B cell (primary cell): ENCODE measurements around the gene PITPNM3. TPM values are rescaled to one million over a fixed set of nuclear protein-coding genes. Genes with fewer than 3 reads are reported as not detected.

Experiments used
- ATAC-seq: fragments of 200-7000 bp; cut with Tn5 transposase; one replicate; pipeline ENCODE4 v1.10.0; 2021; ENCODE audit warnings: low read depth, mild to moderate bottlenecking, moderate number of reproducible peaks, moderate library complexity
- CTCF ChIA-PET: fragments of 350-600 bp; sonication (Branson Sonifier 250); formaldehyde crosslinking; loops from one replicate; lab custom pipeline; 2021; ENCODE audit warnings: antibody characterized with exemption, inconsistent platforms; lab: Charles Lee
- POLR2A ChIA-PET: fragments of 350-600 bp; sonication (Branson Sonifier 250); formaldehyde crosslinking; loops from one replicate; lab custom pipeline; 2021; ENCODE audit warnings: antibody characterized with exemption; lab: Charles Lee
- DNase-seq: peaks from one replicate; pipeline ENCODE4 v3.0.0; 2013
- H2AFZ ChIP-seq: 2 replicates; pipeline ENCODE4 v1.6.1; 2012; ENCODE audit warnings: mild to moderate bottlenecking, low read depth, low read length; ENCODE audit not compliant: insufficient read depth, poor library complexity, severe bottlenecking
- H3K27ac ChIP-seq, 2 donors: 1 replicate in 1 of 2; 2 replicates in 1 of 2; pipeline ENCODE4 v1.5.1; 2012 to 2013; ENCODE audit warnings: low read length in 2 of 2, mild to moderate bottlenecking in 2 of 2, moderate library complexity in 1 of 2
- H3K27me3 ChIP-seq, 4 experiments: fragments of 200-600 bp in 1 of 4; sonication (generic) in 1 of 4; replicated peaks in 1 of 4; 1 replicate in 2 of 4; 2 replicates in 2 of 4; pipeline versions ENCODE4 v1.6.1 to v1.7.0; 2013 to 2016; ENCODE audit warnings: low read length in 3 of 4, mild to moderate bottlenecking in 2 of 4, mixed read lengths in 1 of 4, moderate library complexity in 1 of 4; ENCODE audit not compliant: insufficient read depth in 4 of 4, control insufficient read depth in 3 of 4; ENCODE audit errors: control extremely low read depth in 1 of 4
- H3K36me3 ChIP-seq, 2 experiments: replicated peaks in 1 of 2; 1 replicate in 1 of 2; 2 replicates in 1 of 2; pipeline versions ENCODE4 v1.6.1 to v1.7.1; 2013; ENCODE audit warnings: low read length in 1 of 2; ENCODE audit not compliant: insufficient read depth in 2 of 2, control insufficient read depth in 1 of 2; ENCODE audit errors: control extremely low read depth in 1 of 2, extremely low read depth in 1 of 2
- H3K4me1 ChIP-seq, 2 donors: fragments of 200-600 bp in 1 of 2; sonication (generic) in 1 of 2; 1 replicate in 1 of 2; 2 replicates in 1 of 2; pipeline versions ENCODE4 v1.5.1 to v1.6.1; 2013 to 2017; ENCODE audit warnings: low read length in 2 of 2; ENCODE audit not compliant: control insufficient read depth in 2 of 2, insufficient read depth in 2 of 2
- H3K4me2 ChIP-seq: replicated peaks from 2 replicates; pipeline ENCODE3; 2012; ENCODE audit warnings: mild to moderate bottlenecking, low read depth, low read length; ENCODE audit not compliant: poor library complexity, severe bottlenecking
- H3K4me3 ChIP-seq, 5 experiments: fragments of 200-600 bp in 1 of 5; sonication (generic) in 1 of 5; 1 replicate in 3 of 5; 2 replicates in 2 of 5; pipeline versions ENCODE4 v1.5.1 to v1.7.0; 2011 to 2016; ENCODE audit warnings: low read length in 4 of 5, mild to moderate bottlenecking in 4 of 5, low read depth in 2 of 5, control low read depth in 1 of 5, moderate library complexity in 1 of 5; ENCODE audit not compliant: insufficient read depth in 1 of 5; ENCODE audit errors: control extremely low read depth in 1 of 5, extremely low read depth in 1 of 5
- H3K79me2 ChIP-seq: fragments of 200-600 bp; sonication (generic); one replicate; pipeline ENCODE4 v1.6.0; 2016; ENCODE audit warnings: low read length; ENCODE audit not compliant: control insufficient read depth, insufficient read depth
- H3K9ac ChIP-seq: fragments of 200-600 bp; sonication (generic); 2 replicates; pipeline ENCODE4 v1.6.1; 2017; ENCODE audit warnings: mild to moderate bottlenecking, low read length, moderate library complexity
- H3K9me3 ChIP-seq, 3 donors: one replicate each; pipeline versions ENCODE4 v1.6.1 to v1.7.1; 2013; ENCODE audit warnings: low read length in 2 of 3; ENCODE audit not compliant: control insufficient read depth in 2 of 3, insufficient read depth in 1 of 3; ENCODE audit errors: control extremely low read depth in 1 of 3
- H4K20me1 ChIP-seq: 2 replicates; pipeline ENCODE4 v1.6.0; 2012; ENCODE audit warnings: mild to moderate bottlenecking, low read length; ENCODE audit not compliant: insufficient read depth, control insufficient read depth, poor library complexity, severe bottlenecking
- H3K27ac Mint-ChIP-seq: one replicate; pipeline ENCODE4 v1.8.0; 2021; ENCODE audit warnings: mixed read lengths
- H3K27me3 Mint-ChIP-seq: one replicate; pipeline ENCODE4 v1.8.0; 2021; ENCODE audit warnings: mixed read lengths
- H3K4me1 Mint-ChIP-seq: one replicate; pipeline ENCODE4 v1.8.0; 2021; ENCODE audit warnings: mixed read lengths
- H3K4me3 Mint-ChIP-seq: one replicate; pipeline ENCODE4 v1.8.0; 2021; ENCODE audit warnings: mixed read lengths
- H3K9me3 Mint-ChIP-seq: one replicate; pipeline ENCODE4 v1.8.0; 2022; ENCODE audit warnings: mixed read lengths; ENCODE audit not compliant: insufficient read depth
- CTCF ChIP-seq: fragments of 200-600 bp; IDR thresholded peaks from one replicate; pipeline ENCODE4 v1.8.0; 2022; ENCODE audit warnings: antibody characterized with exemption, mild to moderate bottlenecking
- EZH2 ChIP-seq: IDR thresholded peaks from 2 replicates; pipeline ENCODE4 v1.6.1; 2012; ENCODE audit warnings: borderline replicate concordance, low read depth, mild to moderate bottlenecking, moderate library complexity, low read length; ENCODE audit not compliant: insufficient read depth, poor library complexity, severe bottlenecking
- WGBS: methylation state at CpG from one replicate; pipeline ENCODE4 v1.1.5; 2013; ENCODE audit warnings: missing lambda C conversion rate; ENCODE audit not compliant: insufficient coverage; 5-methylcytosine and 5-hydroxymethylcytosine counted together
- intact Hi-C: fragments of 100-400 bp; cut with micrococcal nuclease; formaldehyde crosslinking; loops from one replicate; pipeline ENCODE4 v1.10.0; 2022
- polyA plus RNA-seq: library from polyadenylated mRNA; depleted of rRNA; stranded (reverse); fragments of >200 nt; gene quantifications from 2 replicates; pipeline ENCODE4 v1.2.3, GENCODE V29; 2012
- total RNA-seq, 2 donors: library from RNA; stranded (reverse); fragments of 120-200 nt in 1 of 2; gene quantifications; 1 replicate in 1 of 2; 2 replicates in 1 of 2; pipeline versions ENCODE4 v1.2.3 to v1.2.4, GENCODE V29; 2013 to 2022

Gene PITPNM3
- total and polyA plus RNA-seq, 2 donors (not counting 1 experiment from before 2014, with no cell fraction given), result 0.31 to 0.49 TPM

- no peak overlapping the region for H3K9ac ChIP-seq
- WGBS, result 93% methylated on average over 5 of the region's 6 CpGs
- H4K20me1 ChIP-seq, result no peaks in the 10 kb centered on the region
- Mint-ChIP-seq H3K4me1 (peaks cover 26% of the 10 kb centered on the region), H3K27ac (no peak overlapping the region), H3K9me3 (no peaks in the 10 kb centered on the region), H3K4me3 (no peak overlapping the region), H3K27me3 (no peaks in the 10 kb centered on the region)
- ATAC-seq, result no peak
- no peak for DNase-seq
- peaks cover under 1 to 10% of the 10 kb centered on the region in 2 donors for H3K4me1 ChIP-seq
- intact Hi-C loops, result no loop called here
- no peaks in the 10 kb centered on the region for H3K36me3 ChIP-seq
- H3K9me3 ChIP-seq, result no peaks in the 10 kb centered on the region
- TF ChIP-seq CTCF (no peak), EZH2 (no peak)
- ChIA-PET CTCF (no interaction called here), POLR2A (no interaction called here)
- H3K27ac ChIP-seq, result no peak overlapping the region
- H2AFZ ChIP-seq, result no peak overlapping the region
- no peak overlapping the region for H3K4me3 ChIP-seq
- H3K79me2 ChIP-seq, result no peaks in the 10 kb centered on the region
- H3K27me3 ChIP-seq, result no peaks in the 10 kb centered on the region
- no peak overlapping the region for H3K4me2 ChIP-seq
Measured at GRCh38 chr17:6448473-6448872, 107.9 kb downstream of the PITPNM3 start.

GRCh38 chr17:6446516-6447100, 109.7 kb downstream of the PITPNM3 start:
- no peak for DNase-seq
- no peaks in the 10 kb centered on the region for H4K20me1 ChIP-seq
- no peak overlapping the region for H3K4me2 ChIP-seq
- no peaks in the 10 kb centered on the region for H3K9me3 ChIP-seq
- no peak overlapping the region for H3K27ac ChIP-seq
- H3K4me3 ChIP-seq, result no peak overlapping the region
- H3K4me3 Mint-ChIP-seq, result no peak overlapping the region
- POLR2A ChIA-PET, result no interaction called here
- no peak overlapping the region for H3K27ac Mint-ChIP-seq
- H3K27me3 ChIP-seq, result no peaks in the 10 kb centered on the region
- no peak for TF ChIP-seq EZH2
- TF ChIP-seq CTCF, result no peak
- no peaks in the 10 kb centered on the region for H3K9me3 Mint-ChIP-seq
- H3K36me3 ChIP-seq, result no peaks in the 10 kb centered on the region
- intact Hi-C loops, result no loop called here
- H3K9ac ChIP-seq, result no peak overlapping the region
- CTCF ChIA-PET, result interaction anchor here (0.9 to 2.8 kb wide), 3 partner anchors 11 to 858 kb away, joined by 3 to 13 read pairs (median 4); no protein-coding TSS in a partner anchor
- H3K4me1 Mint-ChIP-seq, result peaks cover 17% of the 10 kb centered on the region
- 79% methylated on average over 8 of the region's 9 CpGs for WGBS
- H3K79me2 ChIP-seq, result no peaks in the 10 kb centered on the region
- H2AFZ ChIP-seq, result no peak overlapping the region
- H3K27me3 Mint-ChIP-seq, result no peaks in the 10 kb centered on the region
- peaks cover 5 to 14% of the 10 kb centered on the region in 2 donors for H3K4me1 ChIP-seq
- ATAC-seq, result no peak
